ENCODE measurements around the gene KIF16B.

KIF16B gene

GRCh38 chr20:16518784-16519084, 54.5 kb downstream of the KIF16B start:
- TF ChIP-seq, protein P1, sequence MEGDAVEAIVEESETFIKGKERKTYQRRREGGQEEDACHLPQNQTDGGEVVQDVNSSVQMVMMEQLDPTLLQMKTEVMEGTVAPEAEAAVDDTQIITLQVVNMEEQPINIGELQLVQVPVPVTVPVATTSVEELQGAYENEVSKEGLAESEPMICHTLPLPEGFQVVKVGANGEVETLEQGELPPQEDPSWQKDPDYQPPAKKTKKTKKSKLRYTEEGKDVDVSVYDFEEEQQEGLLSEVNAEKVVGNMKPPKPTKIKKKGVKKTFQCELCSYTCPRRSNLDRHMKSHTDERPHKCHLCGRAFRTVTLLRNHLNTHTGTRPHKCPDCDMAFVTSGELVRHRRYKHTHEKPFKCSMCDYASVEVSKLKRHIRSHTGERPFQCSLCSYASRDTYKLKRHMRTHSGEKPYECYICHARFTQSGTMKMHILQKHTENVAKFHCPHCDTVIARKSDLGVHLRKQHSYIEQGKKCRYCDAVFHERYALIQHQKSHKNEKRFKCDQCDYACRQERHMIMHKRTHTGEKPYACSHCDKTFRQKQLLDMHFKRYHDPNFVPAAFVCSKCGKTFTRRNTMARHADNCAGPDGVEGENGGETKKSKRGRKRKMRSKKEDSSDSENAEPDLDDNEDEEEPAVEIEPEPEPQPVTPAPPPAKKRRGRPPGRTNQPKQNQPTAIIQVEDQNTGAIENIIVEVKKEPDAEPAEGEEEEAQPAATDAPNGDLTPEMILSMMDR (conservative IDR thresholded peaks at IDR 0.05), result no peak
- peak overlapping the region; percentile 30; the same call in 1 of the 2 replicates for H3K27ac ChIP-seq

DNA sequence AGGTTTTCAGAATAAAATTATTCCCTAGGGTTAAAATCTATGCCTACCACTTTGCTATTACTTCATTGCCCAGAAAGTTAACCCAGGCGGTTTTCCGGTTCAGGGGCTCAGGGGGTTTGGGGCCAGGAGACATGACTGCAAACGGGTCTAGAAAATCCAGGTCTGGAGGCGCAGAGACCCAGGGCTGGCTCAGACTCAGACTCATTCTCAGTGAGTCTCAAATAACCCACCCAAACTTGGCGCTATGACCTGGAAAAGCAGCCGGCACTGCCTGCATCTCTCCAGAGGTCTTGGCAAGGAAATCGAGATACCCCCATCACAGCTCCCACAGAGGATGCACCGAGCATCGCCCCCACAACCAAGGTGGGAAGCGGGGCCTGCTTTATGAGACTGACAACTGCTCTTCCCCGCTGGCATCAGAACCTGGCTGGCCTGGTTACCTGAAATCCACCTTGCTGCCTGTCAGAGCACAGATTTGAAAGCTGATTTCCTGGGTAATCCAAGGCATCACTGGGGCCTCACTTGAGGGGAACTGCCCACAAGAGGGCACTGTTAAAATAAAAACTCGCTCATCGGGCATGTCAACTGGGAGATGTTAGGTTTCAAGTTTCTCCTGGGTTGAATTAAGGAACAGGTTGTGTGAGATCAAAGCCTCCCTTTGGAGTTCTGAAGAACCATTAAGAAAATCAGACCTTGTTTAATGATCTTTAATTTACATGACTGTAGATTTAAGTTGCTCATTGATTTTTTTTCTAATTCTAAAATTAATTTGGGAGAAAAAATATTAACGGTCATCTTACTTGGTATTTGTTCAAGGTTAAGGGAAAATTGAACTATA, 55.1 kb downstream of the KIF16B start:
- H3K27ac ChIP-seq, result peak overlapping the region; percentile 30; the same call in 1 of the 2 replicates
- TF ChIP-seq, protein P1 (conservative IDR thresholded peaks at IDR 0.05), result peak; percentile 85

DNA sequence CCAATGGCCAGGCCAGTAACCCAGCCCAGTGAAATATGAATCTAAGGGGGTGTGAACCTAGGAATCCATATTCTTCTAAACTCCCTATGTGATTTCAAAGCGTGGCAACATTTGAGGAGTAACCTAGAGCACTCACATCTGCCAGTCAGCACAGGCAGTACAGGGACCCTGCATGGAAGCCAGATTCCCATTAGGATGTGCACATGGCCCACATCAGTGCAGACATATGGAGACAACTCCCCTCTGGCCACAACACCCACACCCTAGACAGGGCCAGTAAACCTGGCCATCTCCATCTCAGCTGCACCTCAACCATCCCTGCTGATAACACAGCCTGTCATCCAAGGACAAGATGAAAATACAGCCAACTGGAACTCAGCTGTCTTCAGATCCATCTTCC, 56.5 kb downstream of the KIF16B start:
- H3K27ac ChIP-seq, result no peak overlapping the region
- TF ChIP-seq, protein P1 (conservative IDR thresholded peaks at IDR 0.05), result no peak

DNA sequence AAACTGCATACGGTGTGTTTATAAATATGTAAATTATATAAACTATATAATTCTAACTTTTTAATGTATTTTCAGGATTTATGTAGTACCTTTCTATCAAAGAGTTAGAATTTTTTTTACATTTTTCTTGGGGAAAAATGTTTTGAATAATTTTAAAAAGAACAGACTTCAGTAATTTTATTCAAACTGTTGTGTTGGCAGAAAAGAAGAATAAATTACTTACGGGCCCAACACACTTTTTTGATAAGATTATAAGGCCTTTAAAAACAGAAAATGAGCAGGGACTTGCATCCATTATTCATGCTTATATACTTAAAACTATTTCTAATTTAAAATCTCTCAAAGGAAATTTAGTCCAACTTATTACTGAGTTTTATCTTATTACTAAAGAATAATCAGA, 58.2 kb downstream of the KIF16B start:
- TF ChIP-seq, protein P1 (conservative IDR thresholded peaks at IDR 0.05), result no peak
- no peak overlapping the region for H3K27ac ChIP-seq

DNA sequence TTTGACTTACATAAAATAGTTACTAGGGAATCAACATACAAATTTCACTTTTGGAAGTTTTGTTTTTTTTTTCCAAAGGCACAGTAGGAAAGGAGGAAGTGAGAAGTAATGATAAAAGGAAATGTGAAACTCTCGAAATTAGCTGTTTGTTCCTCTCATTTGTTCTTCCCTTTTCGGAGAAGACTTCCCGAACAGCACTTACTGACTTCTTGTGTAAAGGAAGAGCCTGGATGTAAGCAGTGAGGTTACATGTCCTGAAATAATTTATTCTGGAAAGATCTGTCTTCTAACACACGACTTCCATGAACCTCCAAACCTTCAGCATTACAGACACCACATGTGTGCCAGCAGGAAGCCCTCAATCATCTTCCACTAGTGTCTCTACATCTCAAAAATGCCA, 59.1 kb downstream of the KIF16B start:
- no peak overlapping the region for H3K27ac ChIP-seq
- TF ChIP-seq, protein P1 (conservative IDR thresholded peaks at IDR 0.05), result no peak

- H3K27ac ChIP-seq, result no peak overlapping the region
- TF ChIP-seq, protein P1 (conservative IDR thresholded peaks at IDR 0.05), result no peak
Observed at GRCh38 chr20:16505894-16506293, 67.4 kb downstream of the KIF16B start.

- no peak overlapping the region for H3K27ac ChIP-seq
- TF ChIP-seq, protein P1 (conservative IDR thresholded peaks at IDR 0.05), result no peak
Observed at GRCh38 chr20:16501301-16501700, 71.9 kb downstream of the KIF16B start.
